Measurements from ENCODE around the gene SGMS2. TPM values are rescaled to one million over a fixed set of nuclear protein-coding genes. Genes with fewer than 3 reads are reported as not detected.

Gene SGMS2
- total and polyA plus RNA-seq, 2 of the 13 experiments (the other 11 are each of a cell fraction or from before 2014, with no cell fraction given) = 1.2 to 1.7 TPM

DNA sequence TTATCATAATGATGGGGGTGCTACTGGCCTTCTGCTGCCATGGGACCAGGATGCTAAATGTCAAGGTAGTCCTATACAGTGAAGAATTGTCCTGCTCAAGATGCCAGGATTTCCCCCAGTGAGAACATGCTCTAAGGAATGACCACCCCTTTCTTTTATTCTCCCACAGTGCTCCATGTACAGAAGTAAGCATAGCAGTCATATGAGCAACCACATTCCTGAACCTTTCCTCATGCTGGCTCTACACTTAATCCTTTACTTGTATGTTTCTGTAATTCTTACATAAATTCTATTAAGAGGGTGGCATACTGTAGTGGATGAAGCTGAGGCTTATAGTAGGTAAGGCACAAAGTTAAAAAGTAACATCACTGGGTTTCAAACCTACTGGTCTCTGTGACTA lies 126.8 kb downstream of the SGMS2 start:
- DNase-seq (ENCODE audit: low spot score) = no peak
- Histone ChIP-seq H3K4me1 (ENCODE audit: insufficient read depth, low read length) (no peaks in the 10 kb centered on the region), H3K79me2 (ENCODE audit: insufficient read depth, low read length) (no peaks in the 10 kb centered on the region), H4K20me1 (ENCODE audit: insufficient read depth, low read length) (no peaks in the 10 kb centered on the region), H3K9me3 (ENCODE audit: low read length) (peaks cover 5% of the 10 kb centered on the region; the same call in 1 of the 2 replicates), H3K9ac (ENCODE audit: insufficient read depth, low read depth, low read length) (no peak overlapping the region), H3K36me3 (replicated peaks in 1 of 2; ENCODE audit: control insufficient read depth in 1 of 2, insufficient read depth in 2 of 2, low read length in 2 of 2) (no peaks in the 10 kb centered on the region), H3K27me3 (ENCODE audit: control insufficient read depth in 1 of 2, insufficient read depth in 2 of 2, low read length in 2 of 2) (no peaks in the 10 kb centered on the region), H3K27ac (ENCODE audit: extremely low read length, insufficient read depth, low read length) (no peak overlapping the region), H3K4me3 (replicated peaks in 1 of 3; ENCODE audit: insufficient read depth in 1 of 3, low read depth in 2 of 3, low read length in 3 of 3) (no peak overlapping the region), H2AFZ (ENCODE audit: low read length) (no peak overlapping the region), H3K4me2 (ENCODE audit: low read depth, low read length) (no peak overlapping the region)
- no peak for ATAC-seq
- BruUV-seq (replicated peaks) = no TSS peak
- CTCF ChIA-PET (ENCODE audit: low intra/inter-chr PET ratio, low total read pairs) = no interaction called here
- POLR2A ChIA-PET = no interaction called here
- no peak for FAIRE-seq
- intact Hi-C loops (cut with micrococcal nuclease; ENCODE audit: unreplicated experiment) (no loop called here), in situ Hi-C loops (cut with HindIII; ENCODE audit: extremely low pct_ligation_motif_present, low pct_unique_long_range_greater_than_20kb) (no loop called here)
- TF ChIP-seq ZNF350 (CRISPR knock-in tag; IDR thresholded peaks at IDR 0.05; ENCODE audit: borderline replicate concordance, low read depth) (no peak), ZMAT3 (CRISPR knock-in tag; conservative IDR thresholded peaks at IDR 0.05) (no peak), ARNT2 (CRISPR knock-in tag; IDR thresholded peaks at IDR 0.05; ENCODE audit: low read depth) (no peak), ZNF232 (CRISPR knock-in tag; IDR thresholded peaks at IDR 0.05; ENCODE audit: borderline replicate concordance) (no peak), ZNF7 (CRISPR knock-in tag; IDR thresholded peaks at IDR 0.05) (no peak), MTF2 (CRISPR knock-in tag; IDR thresholded peaks at IDR 0.05; ENCODE audit: borderline replicate concordance) (no peak), GLI4 (CRISPR knock-in tag; IDR thresholded peaks at IDR 0.05; ENCODE audit: borderline replicate concordance) (no peak), AHR (CRISPR knock-in tag; IDR thresholded peaks at IDR 0.05) (no peak), ZNF605 (CRISPR knock-in tag; IDR thresholded peaks at IDR 0.05) (no peak), SMARCE1 (IDR thresholded peaks at IDR 0.05; ENCODE audit: borderline replicate concordance) (no peak), ZFP62 (CRISPR knock-in tag; IDR thresholded peaks at IDR 0.05) (no peak)
- TF ChIP-seq, protein P1, sequence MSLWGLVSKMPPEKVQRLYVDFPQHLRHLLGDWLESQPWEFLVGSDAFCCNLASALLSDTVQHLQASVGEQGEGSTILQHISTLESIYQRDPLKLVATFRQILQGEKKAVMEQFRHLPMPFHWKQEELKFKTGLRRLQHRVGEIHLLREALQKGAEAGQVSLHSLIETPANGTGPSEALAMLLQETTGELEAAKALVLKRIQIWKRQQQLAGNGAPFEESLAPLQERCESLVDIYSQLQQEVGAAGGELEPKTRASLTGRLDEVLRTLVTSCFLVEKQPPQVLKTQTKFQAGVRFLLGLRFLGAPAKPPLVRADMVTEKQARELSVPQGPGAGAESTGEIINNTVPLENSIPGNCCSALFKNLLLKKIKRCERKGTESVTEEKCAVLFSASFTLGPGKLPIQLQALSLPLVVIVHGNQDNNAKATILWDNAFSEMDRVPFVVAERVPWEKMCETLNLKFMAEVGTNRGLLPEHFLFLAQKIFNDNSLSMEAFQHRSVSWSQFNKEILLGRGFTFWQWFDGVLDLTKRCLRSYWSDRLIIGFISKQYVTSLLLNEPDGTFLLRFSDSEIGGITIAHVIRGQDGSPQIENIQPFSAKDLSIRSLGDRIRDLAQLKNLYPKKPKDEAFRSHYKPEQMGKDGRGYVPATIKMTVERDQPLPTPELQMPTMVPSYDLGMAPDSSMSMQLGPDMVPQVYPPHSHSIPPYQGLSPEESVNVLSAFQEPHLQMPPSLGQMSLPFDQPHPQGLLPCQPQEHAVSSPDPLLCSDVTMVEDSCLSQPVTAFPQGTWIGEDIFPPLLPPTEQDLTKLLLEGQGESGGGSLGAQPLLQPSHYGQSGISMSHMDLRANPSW (CRISPR knock-in tag; IDR thresholded peaks at IDR 0.05; ENCODE audit: borderline replicate concordance) = no peak
- TF ChIP-seq, protein P2, sequence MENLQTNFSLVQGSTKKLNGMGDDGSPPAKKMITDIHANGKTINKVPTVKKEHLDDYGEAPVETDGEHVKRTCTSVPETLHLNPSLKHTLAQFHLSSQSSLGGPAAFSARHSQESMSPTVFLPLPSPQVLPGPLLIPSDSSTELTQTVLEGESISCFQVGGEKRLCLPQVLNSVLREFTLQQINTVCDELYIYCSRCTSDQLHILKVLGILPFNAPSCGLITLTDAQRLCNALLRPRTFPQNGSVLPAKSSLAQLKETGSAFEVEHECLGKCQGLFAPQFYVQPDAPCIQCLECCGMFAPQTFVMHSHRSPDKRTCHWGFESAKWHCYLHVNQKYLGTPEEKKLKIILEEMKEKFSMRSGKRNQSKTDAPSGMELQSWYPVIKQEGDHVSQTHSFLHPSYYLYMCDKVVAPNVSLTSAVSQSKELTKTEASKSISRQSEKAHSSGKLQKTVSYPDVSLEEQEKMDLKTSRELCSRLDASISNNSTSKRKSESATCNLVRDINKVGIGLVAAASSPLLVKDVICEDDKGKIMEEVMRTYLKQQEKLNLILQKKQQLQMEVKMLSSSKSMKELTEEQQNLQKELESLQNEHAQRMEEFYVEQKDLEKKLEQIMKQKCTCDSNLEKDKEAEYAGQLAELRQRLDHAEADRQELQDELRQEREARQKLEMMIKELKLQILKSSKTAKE (CRISPR knock-in tag; IDR thresholded peaks at IDR 0.05; ENCODE audit: borderline replicate concordance) = no peak
- TF ChIP-seq, protein P3, sequence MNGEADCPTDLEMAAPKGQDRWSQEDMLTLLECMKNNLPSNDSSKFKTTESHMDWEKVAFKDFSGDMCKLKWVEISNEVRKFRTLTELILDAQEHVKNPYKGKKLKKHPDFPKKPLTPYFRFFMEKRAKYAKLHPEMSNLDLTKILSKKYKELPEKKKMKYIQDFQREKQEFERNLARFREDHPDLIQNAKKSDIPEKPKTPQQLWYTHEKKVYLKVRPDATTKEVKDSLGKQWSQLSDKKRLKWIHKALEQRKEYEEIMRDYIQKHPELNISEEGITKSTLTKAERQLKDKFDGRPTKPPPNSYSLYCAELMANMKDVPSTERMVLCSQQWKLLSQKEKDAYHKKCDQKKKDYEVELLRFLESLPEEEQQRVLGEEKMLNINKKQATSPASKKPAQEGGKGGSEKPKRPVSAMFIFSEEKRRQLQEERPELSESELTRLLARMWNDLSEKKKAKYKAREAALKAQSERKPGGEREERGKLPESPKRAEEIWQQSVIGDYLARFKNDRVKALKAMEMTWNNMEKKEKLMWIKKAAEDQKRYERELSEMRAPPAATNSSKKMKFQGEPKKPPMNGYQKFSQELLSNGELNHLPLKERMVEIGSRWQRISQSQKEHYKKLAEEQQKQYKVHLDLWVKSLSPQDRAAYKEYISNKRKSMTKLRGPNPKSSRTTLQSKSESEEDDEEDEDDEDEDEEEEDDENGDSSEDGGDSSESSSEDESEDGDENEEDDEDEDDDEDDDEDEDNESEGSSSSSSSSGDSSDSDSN (CRISPR knock-in tag; IDR thresholded peaks at IDR 0.05) = no peak
- TF ChIP-seq, protein P4, sequence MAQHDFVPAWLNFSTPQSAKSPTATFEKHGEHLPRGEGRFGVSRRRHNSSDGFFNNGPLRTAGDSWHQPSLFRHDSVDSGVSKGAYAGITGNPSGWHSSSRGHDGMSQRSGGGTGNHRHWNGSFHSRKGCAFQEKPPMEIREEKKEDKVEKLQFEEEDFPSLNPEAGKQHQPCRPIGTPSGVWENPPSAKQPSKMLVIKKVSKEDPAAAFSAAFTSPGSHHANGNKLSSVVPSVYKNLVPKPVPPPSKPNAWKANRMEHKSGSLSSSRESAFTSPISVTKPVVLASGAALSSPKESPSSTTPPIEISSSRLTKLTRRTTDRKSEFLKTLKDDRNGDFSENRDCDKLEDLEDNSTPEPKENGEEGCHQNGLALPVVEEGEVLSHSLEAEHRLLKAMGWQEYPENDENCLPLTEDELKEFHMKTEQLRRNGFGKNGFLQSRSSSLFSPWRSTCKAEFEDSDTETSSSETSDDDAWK (CRISPR knock-in tag; IDR thresholded peaks at IDR 0.05) = no peak
- TF ChIP-seq, protein P5, sequence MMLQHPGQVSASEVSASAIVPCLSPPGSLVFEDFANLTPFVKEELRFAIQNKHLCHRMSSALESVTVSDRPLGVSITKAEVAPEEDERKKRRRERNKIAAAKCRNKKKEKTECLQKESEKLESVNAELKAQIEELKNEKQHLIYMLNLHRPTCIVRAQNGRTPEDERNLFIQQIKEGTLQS (CRISPR knock-in tag; IDR thresholded peaks at IDR 0.05) = no peak
